DOHH2 (cell line): ENCODE data around the gene SGPL1.

Experiments
- H3F3A ChIP-seq: fragments of 200-600 bp; sonication (generic), shearing (Covaris generic); 2 replicates; pipeline ENCODE4 v1.6.0; 2016; ENCODE audit warnings: antibody characterized with exemption, mild to moderate bottlenecking; ENCODE audit not compliant: control insufficient read depth, insufficient read depth
- H3K27ac ChIP-seq: fragments of 200-600 bp; sonication (generic); 2 replicates; pipeline ENCODE4 v1.5.1; 2014; ENCODE audit warnings: low read depth, mild to moderate bottlenecking, low read length, moderate library complexity
- H3K27me3 ChIP-seq: fragments of 200-600 bp; sonication (generic); 2 replicates; pipeline ENCODE4 v1.6.1; 2014; ENCODE audit warnings: mild to moderate bottlenecking, low read length, mixed read lengths; ENCODE audit not compliant: control insufficient read depth
- H3K36me3 ChIP-seq: fragments of 200-600 bp; sonication (generic); 2 replicates; pipeline ENCODE4 v1.6.1; 2014; ENCODE audit warnings: mild to moderate bottlenecking, low read length, moderate library complexity, mixed read lengths; ENCODE audit not compliant: control insufficient read depth
- H3K4me1 ChIP-seq: fragments of 200-600 bp; sonication (generic); 2 replicates; pipeline ENCODE4 v1.6.1; 2014; ENCODE audit warnings: mild to moderate bottlenecking, low read length, mixed read lengths; ENCODE audit not compliant: control insufficient read depth
- H3K4me2 ChIP-seq: fragments of 200-600 bp; sonication (generic); 2 replicates; pipeline ENCODE4 v1.6.0; 2014; ENCODE audit warnings: mild to moderate bottlenecking, low read length, moderate library complexity
- H3K4me3 ChIP-seq: fragments of 200-600 bp; sonication (generic); 2 replicates; pipeline ENCODE4 v1.5.1; 2014; ENCODE audit warnings: mild to moderate bottlenecking, low read length, mixed read lengths
- H3K79me2 ChIP-seq: fragments of 200-600 bp; sonication (generic); 2 replicates; pipeline ENCODE4 v1.6.1; 2014; ENCODE audit warnings: mild to moderate bottlenecking, low read length, mixed read lengths; ENCODE audit not compliant: control insufficient read depth
- H3K9me2 ChIP-seq: fragments of 200-600 bp; sonication (generic); replicated peaks from 2 replicates; pipeline ENCODE4 v1.6.1; 2014; ENCODE audit warnings: mild to moderate bottlenecking, low read length, mixed read lengths; ENCODE audit not compliant: control insufficient read depth
- H3K9me3 ChIP-seq: fragments of 200-600 bp; sonication (generic); 2 replicates; pipeline ENCODE4 v1.6.1; 2014; ENCODE audit warnings: antibody characterized with exemption, low read length, mixed read lengths; ENCODE audit not compliant: control insufficient read depth, insufficient read depth
- H4K20me1 ChIP-seq: fragments of 200-600 bp; sonication (generic); 2 replicates; pipeline ENCODE4 v1.6.0; 2014; ENCODE audit warnings: low read depth, mild to moderate bottlenecking, antibody characterized with exemption, low read length, moderate library complexity; ENCODE audit not compliant: control insufficient read depth, insufficient read depth
- CTCF ChIP-seq: fragments of 200-600 bp; sonication (generic); IDR thresholded peaks from one replicate; pipeline ENCODE4 v1.5.1; 2014; ENCODE audit warnings: antibody characterized with exemption, mild to moderate bottlenecking, low read depth, low read length; ENCODE audit not compliant: poor library complexity, severe bottlenecking
- EZH2phosphoT487 ChIP-seq: fragments of 200-600 bp; sonication (generic); IDR thresholded peaks from 2 replicates; pipeline ENCODE4 v1.6.1; 2017; ENCODE audit warnings: borderline replicate concordance, mild to moderate bottlenecking, antibody characterized with exemption, low read length, moderate library complexity, mixed read lengths

SGPL1 gene

GRCh38 chr10:70845816-70846215 is 30.1 kb downstream of the SGPL1 start:
- H3K4me2 ChIP-seq: no peak overlapping the region
- TF ChIP-seq CTCF (no peak), EZH2phosphoT487 (no peak)
- no peaks in the 10 kb centered on the region for H3K9me3 ChIP-seq
- H3K4me3 ChIP-seq: no peak overlapping the region
- H3K27ac ChIP-seq: no peak overlapping the region
- H3F3A ChIP-seq: no peaks in the 10 kb centered on the region
- no peaks in the 10 kb centered on the region for H3K36me3 ChIP-seq
- H4K20me1 ChIP-seq: no peaks in the 10 kb centered on the region
- no peaks in the 10 kb centered on the region for H3K9me2 ChIP-seq
- no peaks in the 10 kb centered on the region for H3K27me3 ChIP-seq
- H3K79me2 ChIP-seq: no peaks in the 10 kb centered on the region
- H3K4me1 ChIP-seq: no peaks in the 10 kb centered on the region

- Histone ChIP-seq H3K9me2 (no peaks in the 10 kb centered on the region), H3K4me3 (no peak overlapping the region), H3F3A (no peaks in the 10 kb centered on the region), H3K36me3 (no peaks in the 10 kb centered on the region; the same call in 1 of the 2 replicates), H3K27me3 (no peaks in the 10 kb centered on the region), H3K27ac (no peak overlapping the region), H3K4me2 (no peak overlapping the region), H4K20me1 (no peaks in the 10 kb centered on the region), H3K9me3 (no peaks in the 10 kb centered on the region), H3K79me2 (no peaks in the 10 kb centered on the region), H3K4me1 (no peaks in the 10 kb centered on the region)
- TF ChIP-seq EZH2phosphoT487 (no peak), CTCF (no peak)
These were observed 31.0 kb downstream of the SGPL1 start for GRCh38 chr10:70846795-70847194.

- no peaks in the 10 kb centered on the region for H3K9me2 ChIP-seq
- H3K79me2 ChIP-seq: no peaks in the 10 kb centered on the region
- H3K4me3 ChIP-seq: no peak overlapping the region
- H3F3A ChIP-seq: no peaks in the 10 kb centered on the region
- H3K27me3 ChIP-seq: no peaks in the 10 kb centered on the region
- no peaks in the 10 kb centered on the region; the same call in none of the 2 replicates for H3K36me3 ChIP-seq
- no peaks in the 10 kb centered on the region for H3K4me1 ChIP-seq
- TF ChIP-seq CTCF: no peak
- no peak for TF ChIP-seq EZH2phosphoT487
- H3K4me2 ChIP-seq: no peak overlapping the region
- no peaks in the 10 kb centered on the region for H4K20me1 ChIP-seq
- no peaks in the 10 kb centered on the region for H3K9me3 ChIP-seq
- H3K27ac ChIP-seq: no peak overlapping the region
These were observed 32.1 kb downstream of the SGPL1 start for GRCh38 chr10:70847659-70848360.
